Gastrocnemius medialis (tissue), 4 donors: ENCODE results near the gene MT1H.
A peak's percentile ranks its signal among the peaks of the same experiment; 100 is the strongest.

Experiments used
- CTCF ChIP-seq, 5 experiments: fragments of 450-650 bp in 3 of 5; fragments of 200-600 bp in 2 of 5; sonication (generic) in 2 of 5; IDR thresholded peaks in 4 of 5; conservative IDR thresholded peaks in 1 of 5; 1 replicate in 4 of 5; 2 replicates in 1 of 5; pipeline ENCODE4 v1.5.1; 2016 to 2019; ENCODE audit warnings: antibody characterized with exemption in 5 of 5, mild to moderate bottlenecking in 3 of 5, moderate library complexity in 3 of 5
- POLR2A ChIP-seq, 2 donors: fragments of 450-650 bp; IDR thresholded peaks; one replicate each; pipeline ENCODE4 v1.6.1; 2017; ENCODE audit warnings: antibody characterized with exemption in 2 of 2, mild to moderate bottlenecking in 2 of 2, moderate library complexity in 2 of 2

GRCh38 chr16:56637814-56638750, 31.5 kb upstream of the MT1H start, which contains the start of gene MT1A:
- TF ChIP-seq CTCF (IDR thresholded peaks at IDR 0.05 in 4 of 5, conservative IDR thresholded peaks at IDR 0.05 in 1 of 5), result no peak
- peak; percentile 66 to 76 for TF ChIP-seq POLR2A (IDR thresholded peaks at IDR 0.05)
